Upper lobe of left lung (tissue), 4 donors: Measurements from ENCODE around the gene IGFL4.

Source experiments
- CTCF ChIP-seq, 6 experiments: fragments of 450-650 bp in 4 of 6; fragments of 200-600 bp in 2 of 6; sonication (generic) in 2 of 6; IDR thresholded peaks; one replicate each; pipeline ENCODE4 v1.5.1; 2016 to 2019; ENCODE audit warnings: antibody characterized with exemption in 6 of 6
- EP300 ChIP-seq, 4 donors: sonication (generic); formaldehyde crosslinking; IDR thresholded peaks; one replicate each; pipeline ENCODE4 v1.5.1; 2017; ENCODE audit warnings: antibody characterized with exemption in 4 of 4, control low read depth in 2 of 4

DNA sequence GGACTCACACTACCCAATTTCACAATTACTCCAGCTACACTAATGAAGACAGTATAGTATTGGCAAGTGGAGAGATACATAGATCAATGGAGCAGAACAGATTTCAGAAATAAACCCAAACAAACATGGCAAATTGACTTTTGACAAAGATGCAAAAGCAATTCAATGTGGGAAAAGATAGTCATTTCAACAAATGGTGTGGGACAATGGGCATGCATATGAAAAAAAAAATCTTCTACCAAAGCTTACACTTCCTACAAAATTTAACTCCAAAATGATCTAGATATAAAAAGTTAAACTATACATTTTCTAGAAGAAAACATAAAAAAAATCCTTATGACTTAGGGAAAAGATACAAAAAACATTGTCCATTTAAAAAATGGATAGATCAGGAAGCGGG, 2.7 kb upstream of the IGFL4 start:
- TF ChIP-seq CTCF (IDR thresholded peaks at IDR 0.05) (no peak), EP300 (IDR thresholded peaks at IDR 0.05) (no peak)
